ENCODE results near the gene ATF7.
"Not testable (repeated sequence)": the region's sequence is repeated elsewhere in the genome, so short reads cannot be mapped to it uniquely, and the experiment has no call there.

Gene ATF7

GRCh38 chr12:53626702-53627169, 554 bp upstream of the ATF7 start:
- no peak for DNase-seq

- no peak for DNase-seq
Observed at GRCh38 chr12:53625373-53625945, 723 bp downstream of the ATF7 start.

GRCh38 chr12:53624956-53625355, 1.2 kb downstream of the ATF7 start:
- no peak for DNase-seq

- DNase-seq = no peak
Observed at GRCh38 chr12:53624458-53624857, 1.7 kb downstream of the ATF7 start.

DNA sequence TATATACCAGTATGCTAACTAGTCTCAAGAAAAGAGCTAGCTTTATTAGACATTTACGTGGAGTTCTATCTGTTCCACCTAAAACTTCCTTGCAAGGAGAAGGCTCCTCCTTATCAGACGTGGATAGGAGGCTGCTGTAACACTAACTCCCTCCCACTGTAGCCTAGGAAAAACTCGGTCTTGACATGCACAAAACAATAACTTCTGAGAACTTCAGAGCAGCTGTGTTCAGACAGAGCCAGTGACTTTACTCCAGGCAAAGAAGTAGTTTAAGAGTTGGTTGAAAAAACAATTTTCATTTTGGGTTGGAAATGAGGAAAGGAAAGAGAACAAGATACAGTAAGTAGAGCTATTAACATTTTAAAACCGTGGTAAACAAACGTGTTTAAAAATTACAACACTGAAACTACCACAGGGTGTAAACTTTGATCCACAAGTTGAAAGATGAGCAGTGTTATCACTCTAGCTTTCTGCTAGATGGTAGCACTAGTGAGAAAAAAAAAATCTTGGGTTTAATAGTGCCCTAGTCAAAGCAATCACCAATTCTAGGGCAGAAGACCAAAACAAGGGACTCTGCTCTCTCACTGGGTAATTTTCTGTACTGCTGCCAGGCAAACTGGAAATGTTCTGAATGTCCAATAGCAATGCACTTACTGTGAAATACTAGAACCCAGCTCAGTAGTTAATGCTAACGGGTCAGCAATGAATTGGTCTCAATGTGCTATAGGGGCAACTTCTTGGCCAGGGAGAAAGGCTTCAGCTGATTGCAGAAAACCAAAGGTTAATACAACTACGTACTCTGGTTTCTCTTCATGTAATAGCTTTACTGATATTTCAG, 2.4 kb downstream of the ATF7 start:
- no peak for DNase-seq

DNA sequence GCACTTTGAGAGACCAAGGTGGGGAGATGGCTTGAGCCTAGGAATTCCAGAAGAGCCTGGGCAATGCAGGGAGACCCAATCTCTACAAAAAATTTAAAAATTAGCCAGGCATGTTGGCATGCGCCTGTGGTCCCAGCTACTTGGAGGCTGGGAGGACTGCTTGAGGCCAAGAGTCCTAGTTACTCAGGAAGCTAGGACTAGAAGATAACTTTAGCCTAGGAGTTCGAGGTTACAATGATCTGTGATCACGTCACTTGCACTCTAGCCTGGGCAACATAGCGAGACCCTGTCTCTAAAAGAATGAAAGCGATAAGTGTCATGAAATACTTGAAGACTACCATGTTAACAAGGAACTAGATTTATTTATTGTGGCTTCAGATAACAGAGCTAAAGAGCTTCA, 3.5 kb downstream of the ATF7 start:
- no peak for DNase-seq

DNA sequence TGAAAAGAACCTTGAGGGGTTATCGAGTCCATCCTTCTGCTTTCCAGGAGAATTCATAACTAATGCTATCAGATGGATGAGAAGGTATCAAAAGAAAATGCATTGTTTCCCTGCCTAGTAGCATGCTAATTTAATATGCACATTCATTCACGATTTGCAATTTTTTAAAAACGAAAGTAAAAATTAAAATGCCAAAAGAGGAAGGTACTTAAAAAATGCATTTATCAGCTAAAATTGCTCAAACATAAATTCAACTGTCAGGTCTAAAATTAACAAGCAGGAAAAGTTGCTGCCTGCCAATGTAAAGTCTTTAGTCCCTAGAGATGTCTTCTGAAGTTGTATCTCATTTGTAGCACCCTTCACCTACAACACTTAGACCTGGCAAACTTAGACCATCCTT, 7.9 kb downstream of the ATF7 start:
- no peak for DNase-seq

- DNase-seq = no peak
Observed at GRCh38 chr12:53617700-53618099, 8.5 kb downstream of the ATF7 start.

- no peak for DNase-seq
Observed at GRCh38 chr12:53616950-53617349, 9.2 kb downstream of the ATF7 start.

- DNase-seq = no peak
Observed at GRCh38 chr12:53613821-53614220, 12.4 kb downstream of the ATF7 start.

DNA sequence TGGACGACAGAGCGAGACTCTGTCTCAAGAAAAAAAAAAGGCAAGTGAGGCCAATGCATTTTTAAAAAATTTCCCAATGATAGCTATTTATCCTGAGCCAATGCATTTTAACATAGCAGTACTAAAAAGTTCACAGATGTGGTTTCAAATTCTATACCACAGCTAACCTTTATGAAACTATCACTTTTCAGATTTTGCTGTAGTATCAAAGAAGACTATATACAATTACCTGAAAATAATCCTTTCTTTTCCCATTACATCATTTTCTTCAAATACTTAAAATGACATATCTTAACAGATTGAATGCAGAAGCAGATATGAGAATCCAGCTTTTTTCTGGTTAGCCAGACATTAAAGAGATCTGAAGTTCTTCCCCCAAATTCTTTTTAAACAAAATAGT, 13.2 kb downstream of the ATF7 start:
- DNase-seq = no peak

DNA sequence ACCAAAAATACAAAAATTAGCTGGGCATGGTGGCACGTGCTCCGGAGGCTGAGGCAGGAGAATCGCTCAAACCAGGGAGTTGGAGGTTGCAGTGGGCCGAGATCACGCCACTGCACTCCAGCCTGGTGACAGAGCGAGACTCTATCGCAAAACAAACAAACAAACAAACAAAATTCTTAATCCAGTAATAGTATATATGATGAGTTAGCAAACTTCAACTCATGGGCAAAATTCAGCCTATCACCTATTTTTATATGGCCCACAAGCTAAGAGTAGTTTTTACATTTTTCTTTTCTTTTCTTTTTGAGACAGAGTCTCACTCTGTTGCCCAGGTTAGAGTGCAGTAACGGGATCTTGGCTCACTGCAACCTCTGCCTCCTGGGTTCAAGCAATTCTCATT, 14.9 kb downstream of the ATF7 start:
- no peak for DNase-seq

DNA sequence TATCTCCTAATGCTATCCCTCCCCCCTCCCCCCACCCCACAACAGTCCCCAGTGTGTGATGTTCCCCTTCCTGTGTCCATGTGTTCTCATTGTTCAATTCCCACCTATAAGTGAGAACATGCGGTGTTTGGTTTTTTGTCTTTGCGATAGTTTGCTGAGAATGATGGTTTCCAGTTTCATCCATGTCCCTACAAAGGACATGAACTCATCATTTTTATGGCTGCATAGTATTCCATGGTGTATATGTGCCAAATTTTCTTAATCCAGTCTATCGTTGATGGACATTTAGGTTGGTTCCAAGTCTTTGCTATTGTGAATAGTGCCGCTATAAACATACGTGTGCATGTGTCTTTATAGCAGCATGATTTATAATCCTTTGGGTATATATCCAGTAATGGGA, 19.5 kb downstream of the ATF7 start:
- not testable (repeated sequence) for DNase-seq

- no peak for DNase-seq
Observed at GRCh38 chr12:53604581-53604980, 21.6 kb downstream of the ATF7 start.

GRCh38 chr12:53603804-53604203, 22.4 kb downstream of the ATF7 start:
- DNase-seq = no peak

- DNase-seq = no peak
Observed at GRCh38 chr12:53603196-53603595, 23.0 kb downstream of the ATF7 start.

DNA sequence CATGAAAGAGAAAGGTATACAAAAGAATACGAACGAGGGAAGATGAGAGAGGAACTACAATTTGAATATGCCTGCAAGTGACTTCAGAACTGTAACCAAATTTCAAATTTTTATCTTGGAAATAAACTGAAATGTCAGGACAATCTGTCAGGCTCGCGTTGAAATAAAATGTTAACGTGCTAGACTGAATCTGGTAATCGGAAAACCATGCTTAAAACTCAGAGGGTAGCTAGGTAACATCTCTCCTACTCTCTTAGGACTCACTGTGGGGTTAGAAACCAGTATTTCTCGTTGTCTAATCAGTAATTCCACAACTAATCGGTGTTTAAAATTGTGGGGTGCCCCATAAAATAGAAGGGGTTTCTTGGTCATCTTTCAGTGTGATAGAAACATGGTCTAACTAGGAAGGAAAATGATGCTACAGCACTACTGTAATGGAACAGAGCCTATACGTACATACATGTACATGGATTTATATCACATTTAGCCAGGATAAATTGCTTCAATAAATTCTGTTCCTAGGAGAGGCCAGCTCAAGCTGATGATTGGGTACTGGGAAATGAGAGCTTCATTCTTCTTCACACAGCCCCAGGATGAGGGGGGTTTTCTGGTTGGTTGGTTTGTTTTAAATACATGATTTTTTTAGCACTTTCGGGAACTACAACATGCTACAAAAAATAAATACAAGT, 23.9 kb downstream of the ATF7 start:
- no peak for DNase-seq

- no peak for DNase-seq
Observed at GRCh38 chr12:53601296-53601847, 24.8 kb downstream of the ATF7 start.

DNA sequence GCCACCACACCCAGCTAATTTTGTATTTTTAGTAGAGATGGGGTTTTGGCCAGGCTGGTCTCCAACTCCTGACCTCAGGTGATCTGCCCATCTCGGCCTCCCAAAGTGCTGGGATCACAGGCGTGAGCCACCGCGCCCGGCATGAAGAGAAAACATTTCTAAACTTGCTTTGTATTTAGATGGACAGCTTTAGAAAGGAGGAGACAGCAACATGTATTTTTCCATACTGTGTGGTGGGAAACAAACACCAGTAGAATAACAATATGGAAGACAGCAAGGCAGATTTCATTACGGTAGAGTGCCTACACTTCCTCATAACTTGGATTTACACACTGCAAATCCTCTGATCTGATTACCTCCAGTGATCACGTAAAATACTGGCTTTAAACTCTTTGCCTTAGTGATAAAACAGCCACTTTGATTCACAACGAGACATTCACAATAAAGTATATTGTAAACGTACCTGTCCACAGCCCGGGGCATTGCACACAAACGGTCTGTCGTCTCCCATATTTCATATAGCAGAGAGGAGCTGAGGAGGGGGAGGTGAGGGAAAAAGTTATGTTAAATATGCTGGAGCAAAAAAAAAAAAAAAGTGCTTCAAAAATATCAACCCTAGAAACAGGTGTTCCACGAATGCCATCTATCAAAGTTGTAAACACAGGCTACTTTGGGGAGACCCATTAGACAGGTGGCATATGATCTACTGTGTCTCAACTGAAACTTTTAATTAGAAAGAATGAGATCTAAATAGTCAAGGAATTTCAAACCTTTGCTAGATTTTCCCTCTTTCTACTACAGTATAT, 25.5 kb downstream of the ATF7 start:
- no peak for DNase-seq

DNA sequence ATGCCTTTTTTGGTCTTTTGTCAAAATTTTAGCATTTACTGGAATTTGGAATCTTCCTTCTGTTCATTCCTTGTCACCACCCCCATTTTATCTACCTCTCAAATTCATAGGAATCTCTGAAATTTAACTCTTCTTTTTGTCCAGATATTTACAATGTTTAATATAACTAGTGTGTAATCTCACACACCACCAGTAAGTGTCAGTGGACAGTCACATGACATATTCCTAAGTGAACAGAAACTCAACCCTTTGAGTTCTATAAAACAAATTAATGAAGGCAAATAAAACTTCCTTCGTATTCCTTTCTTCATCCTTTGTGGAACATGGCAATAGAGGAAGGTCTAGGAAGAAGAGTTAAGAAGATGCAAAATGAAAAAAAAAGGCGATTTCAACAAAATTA, 26.6 kb downstream of the ATF7 start:
- DNase-seq = no peak

GRCh38 chr12:53598971-53599370, 27.2 kb downstream of the ATF7 start:
- DNase-seq = not testable (repeated sequence)

GRCh38 chr12:53596920-53597363, 29.2 kb downstream of the ATF7 start:
- DNase-seq = no peak
